GM19035 (cell line): ENCODE results near the gene RNF217.
A peak's percentile ranks its signal among the peaks of the same experiment; 100 is the strongest.

Experiments
- ATAC-seq: cut with Tn5 transposase; IDR thresholded peaks from one replicate; pipeline ENCODE4 v1.9.1; 2021; ENCODE audit not compliant: unreplicated experiment

The RNF217 gene

DNA sequence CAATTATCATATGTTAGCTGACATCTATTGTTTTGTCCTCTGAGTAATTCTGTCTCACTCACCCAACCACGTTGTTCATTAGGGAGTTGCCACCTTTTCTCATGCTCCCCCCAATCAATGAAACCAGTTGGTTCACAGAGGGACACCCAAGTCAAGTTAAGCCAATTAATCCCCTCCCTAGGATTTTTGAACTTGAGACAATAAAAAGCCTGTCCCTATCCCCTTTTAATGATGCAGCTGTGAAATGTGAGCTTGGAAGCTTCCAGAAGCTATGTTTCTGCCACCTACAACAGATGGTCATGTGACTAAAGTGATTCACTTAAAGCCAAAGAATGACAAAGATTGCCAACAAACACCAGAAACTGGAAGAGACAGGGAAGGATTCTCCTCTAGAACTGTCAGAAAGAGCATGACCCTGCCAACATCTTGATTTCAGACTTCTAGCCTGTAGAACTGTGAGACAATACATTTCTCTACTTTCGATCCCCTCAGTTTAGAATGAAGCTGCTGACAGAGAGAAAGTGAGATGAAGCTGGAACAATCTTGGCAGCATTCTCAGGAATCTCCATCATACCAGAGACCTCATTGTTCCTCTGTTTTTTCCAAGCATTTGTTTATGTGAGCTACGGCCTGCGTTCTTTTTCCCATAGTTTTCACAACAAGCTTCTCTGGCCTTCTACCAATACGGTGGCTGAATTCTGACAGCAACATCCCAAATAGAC lies 133.5 kb downstream of the RNF217 start:
- ATAC-seq: no peak

DNA sequence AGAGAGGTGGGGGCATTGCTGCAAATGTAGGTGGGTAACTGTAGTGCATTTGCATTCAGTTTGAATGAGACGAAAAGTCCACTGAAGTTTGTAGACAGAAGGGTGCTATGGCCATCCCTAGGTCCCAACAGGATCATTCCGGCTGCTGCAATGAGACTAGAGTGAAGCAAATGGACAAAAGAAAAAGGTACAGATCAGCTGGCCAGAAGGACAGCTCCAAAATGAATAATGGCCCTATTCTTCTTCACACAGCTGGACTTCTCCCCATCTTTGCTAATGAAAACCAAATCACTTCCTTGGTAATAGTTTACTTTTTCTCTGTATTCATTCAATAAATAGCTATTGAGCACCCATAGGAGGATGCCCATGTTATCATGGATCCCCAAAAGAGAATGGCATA lies 134.9 kb downstream of the RNF217 start:
- no peak for ATAC-seq

- ATAC-seq: no peak
Measured at GRCh38 chr6:125098253-125098652, 136.0 kb downstream of the RNF217 start.

DNA sequence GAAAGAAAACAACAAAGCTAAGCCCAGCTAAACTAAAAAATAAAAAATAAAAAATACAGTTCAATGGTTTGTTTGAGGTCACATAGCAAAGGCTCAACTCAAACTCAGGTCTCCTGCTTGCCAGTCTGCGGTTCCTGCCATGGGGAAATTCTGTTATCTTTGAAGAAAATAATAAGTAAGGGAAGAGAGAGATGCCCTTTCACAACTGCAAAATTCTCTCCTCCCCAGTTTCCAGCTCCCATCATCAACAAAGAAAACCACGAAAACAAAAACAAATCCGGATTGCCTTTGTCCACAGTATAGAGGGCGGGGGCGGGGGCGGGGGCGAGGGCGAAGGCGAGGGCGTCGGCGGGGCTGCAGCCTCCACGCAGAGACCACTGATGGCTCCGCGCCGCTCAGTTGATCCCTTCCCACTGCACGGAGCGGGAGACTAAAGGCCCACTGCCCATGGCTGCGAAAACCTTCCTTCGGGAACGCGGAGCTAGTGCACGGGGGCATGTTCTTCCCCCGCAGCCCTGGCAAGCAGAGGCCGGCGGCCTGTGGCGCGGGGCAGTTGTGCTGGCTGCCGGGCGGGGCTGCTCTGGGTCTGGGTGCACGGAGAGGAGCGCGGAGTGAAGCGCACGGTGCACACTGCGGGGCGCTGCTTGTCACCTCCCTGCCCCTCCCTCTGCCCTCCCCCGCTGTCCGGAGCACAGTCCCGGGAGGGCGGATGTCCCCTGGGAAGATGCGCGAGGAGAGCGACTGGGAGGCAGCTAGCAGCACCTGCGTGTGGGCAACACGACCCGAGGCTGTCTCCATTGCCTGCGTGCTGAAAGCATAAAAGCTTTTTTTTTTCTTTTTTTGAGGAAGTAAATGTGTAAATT lies 137.2 kb downstream of the RNF217 start:
- peak; percentile 51 for ATAC-seq

GRCh38 chr6:125100074-125100652 lies 137.9 kb downstream of the RNF217 start:
- ATAC-seq: no peak

- no peak for ATAC-seq
Measured at GRCh38 chr6:125101128-125101527, 138.9 kb downstream of the RNF217 start.

DNA sequence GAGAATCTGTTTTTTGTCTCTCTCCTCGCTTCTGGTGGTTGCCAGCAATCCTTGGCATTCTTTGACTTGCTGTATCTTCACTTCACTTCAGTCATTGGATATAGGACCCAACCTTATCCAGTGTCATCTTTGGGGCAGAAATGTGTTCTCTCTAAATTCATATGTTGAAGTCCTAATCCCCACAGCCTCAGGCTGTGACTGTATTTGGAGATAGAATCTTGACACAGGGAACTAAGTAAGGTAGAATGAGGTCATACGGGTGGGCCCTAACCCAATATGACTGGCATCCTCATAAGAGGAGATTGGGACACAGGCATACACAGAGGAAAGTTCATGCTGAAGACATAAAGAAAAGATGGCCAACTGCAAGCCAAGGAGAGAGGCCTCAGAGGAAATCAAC lies 139.4 kb downstream of the RNF217 start:
- no peak for ATAC-seq

DNA sequence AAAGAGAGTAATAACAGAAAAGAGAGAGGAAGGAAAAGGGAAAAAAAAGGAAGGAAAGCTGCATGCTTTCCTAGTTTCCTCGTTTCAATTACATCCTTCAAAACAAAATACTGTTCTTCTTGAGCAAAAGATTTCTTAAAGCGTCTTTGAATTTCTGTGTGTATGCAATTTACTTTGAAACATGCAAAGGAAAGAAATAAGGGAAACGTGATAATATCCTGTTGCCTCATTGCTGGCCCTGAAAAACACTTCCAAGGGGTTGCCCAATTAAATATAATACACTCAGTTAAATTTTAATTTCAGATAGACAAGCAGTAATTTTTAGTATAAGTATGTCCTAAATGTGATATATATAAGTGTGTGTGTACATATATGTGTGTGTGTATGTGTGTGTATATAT lies 140.2 kb downstream of the RNF217 start:
- ATAC-seq: no peak

DNA sequence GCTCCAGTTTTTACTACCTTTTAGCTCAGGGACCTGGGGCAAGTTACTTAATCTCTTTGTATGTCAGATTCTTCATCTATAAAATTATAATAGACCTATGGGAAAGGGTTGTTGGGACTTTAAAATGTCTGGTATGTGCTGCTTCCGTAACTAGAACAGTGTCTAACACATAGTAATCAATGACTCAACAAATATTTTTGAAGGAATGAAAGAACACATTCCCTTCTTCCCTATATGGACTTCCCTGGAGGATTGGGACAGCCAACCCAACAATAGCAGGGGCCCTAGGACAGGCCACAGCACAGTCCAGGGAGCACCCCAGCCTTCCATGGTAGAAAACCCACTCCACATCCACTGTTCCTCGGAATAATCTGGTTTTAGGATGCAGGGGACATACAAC lies 140.7 kb downstream of the RNF217 start:
- no peak for ATAC-seq

DNA sequence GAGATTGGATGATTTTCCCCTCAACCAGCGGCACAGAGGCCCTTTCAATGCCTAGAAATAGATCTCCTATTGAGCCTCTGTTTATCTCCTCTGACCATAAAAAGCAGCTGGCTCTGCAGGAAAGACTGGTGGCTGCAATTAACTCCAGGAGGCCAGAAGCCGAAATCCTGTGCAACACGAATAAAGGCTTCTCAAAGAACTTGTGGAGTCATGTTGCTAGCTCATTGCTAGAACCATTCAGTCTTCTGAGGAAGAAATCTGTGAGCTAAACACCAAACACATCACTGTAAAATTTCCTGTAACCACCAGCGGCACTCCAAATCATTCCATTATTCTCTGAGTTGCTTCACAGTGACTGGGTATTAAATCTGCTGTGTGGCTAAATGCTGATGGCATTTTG lies 142.2 kb downstream of the RNF217 start:
- no peak for ATAC-seq

DNA sequence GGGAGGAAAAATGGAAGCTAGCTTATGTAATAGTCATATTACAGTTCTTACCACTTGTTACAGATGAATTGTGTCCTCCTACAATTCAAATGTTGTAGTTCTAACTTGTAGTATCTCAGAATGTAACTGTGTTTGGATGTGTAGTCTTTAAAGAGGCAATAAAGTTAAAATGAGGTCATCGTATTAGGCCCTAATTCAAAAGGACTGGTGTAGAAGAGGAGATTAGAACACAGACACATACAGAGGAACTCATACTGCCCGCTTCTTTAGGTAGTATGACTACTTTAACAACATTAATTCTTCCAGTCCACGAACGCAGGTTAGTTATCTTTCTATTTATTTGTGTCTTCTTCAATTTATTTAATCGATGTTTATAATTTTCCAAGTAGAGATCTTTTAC lies 144.8 kb downstream of the RNF217 start:
- ATAC-seq: no peak

GRCh38 chr6:125107896-125108295 lies 145.7 kb downstream of the RNF217 start:
- no peak for ATAC-seq

DNA sequence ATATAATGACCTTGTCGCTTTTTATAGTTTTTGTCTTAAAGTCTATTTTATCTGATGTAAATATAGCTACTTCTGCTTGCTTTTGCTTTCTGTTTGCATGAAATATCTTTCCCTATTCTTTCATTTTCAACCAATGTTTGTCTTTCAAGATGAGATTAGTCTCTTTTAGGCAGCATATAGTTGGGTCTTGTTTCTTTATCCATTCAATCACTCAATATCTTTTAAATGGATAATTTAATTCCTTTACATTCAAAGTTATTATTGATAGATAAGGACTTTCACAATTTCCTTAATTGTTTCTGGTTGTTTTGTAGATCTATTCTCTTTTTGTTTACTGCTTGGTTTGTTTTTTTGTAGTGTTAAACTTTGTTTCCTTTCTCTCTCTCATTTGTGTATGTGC lies 147.8 kb downstream of the RNF217 start:
- ATAC-seq: no peak

DNA sequence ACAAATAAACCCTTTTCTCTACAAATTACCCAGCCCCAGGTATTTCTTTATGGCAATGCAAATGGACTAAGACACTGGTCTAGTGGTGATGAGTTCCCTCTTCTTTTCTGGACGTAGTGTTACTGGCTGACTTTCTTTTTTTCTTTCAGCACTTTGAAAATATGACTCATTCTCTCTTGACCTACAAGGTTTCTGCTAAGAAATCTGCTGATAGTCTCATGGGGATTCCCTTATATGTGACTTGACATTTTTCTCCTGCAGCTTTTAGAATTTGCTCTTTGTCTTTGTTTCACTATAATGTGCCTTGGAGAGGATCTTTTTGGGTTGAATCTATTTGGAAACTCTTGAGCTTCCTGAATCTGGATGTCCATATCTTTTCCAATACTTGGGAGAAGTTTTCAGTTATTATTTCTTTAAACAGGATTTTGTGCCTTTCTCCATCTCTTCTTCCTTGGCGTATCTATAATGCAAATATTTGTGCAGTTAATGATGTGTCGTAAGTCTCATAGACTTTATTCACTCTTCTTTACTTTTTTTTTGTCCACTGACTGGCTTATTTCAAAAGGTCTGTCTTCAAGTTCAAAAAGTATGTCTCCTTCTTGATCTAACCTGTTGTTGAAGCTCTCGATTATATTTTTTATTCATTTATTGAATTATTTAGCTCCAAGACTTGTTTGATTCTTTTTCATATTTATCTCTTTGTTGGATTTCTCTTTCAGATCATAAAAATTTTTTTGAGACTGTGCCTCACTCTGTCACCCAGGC lies 149.2 kb downstream of the RNF217 start:
- ATAC-seq: no peak

- ATAC-seq: no peak
Measured at GRCh38 chr6:125112934-125113333, 150.7 kb downstream of the RNF217 start.

- ATAC-seq: peak; percentile 60
Measured at GRCh38 chr6:125114248-125114858, 152.1 kb downstream of the RNF217 start.

- ATAC-seq: no peak
Measured at GRCh38 chr6:125116170-125116569, 153.9 kb downstream of the RNF217 start.

- ATAC-seq: no peak
Measured at GRCh38 chr6:125116710-125117109, 154.5 kb downstream of the RNF217 start.

DNA sequence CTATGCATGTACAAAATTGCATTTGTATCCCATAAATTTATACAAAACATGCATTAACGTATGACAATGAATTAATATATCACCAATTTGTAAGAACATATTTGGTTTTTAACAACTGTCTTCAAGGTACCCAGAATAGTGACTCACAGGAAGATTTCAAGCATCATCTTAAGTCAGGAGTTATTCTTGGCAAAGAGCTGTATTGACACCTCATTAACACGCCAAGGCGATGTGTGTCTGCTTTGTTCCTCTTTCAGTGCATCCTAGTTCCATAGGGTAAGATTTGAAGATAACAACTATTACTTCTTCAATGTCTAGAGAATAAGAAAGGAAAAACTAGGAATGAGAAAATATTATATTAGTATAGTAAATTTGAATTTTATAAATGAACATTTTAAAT lies 155.6 kb downstream of the RNF217 start:
- ATAC-seq: no peak

- no peak for ATAC-seq
Measured at GRCh38 chr6:125120054-125120590, 157.9 kb downstream of the RNF217 start.

GRCh38 chr6:125121894-125122293 lies 159.7 kb downstream of the RNF217 start:
- no peak for ATAC-seq
